Mesothelial cell of epicardium (in vitro differentiated cells): ENCODE results near the gene LDHA. TPM values are rescaled to one million over a fixed set of nuclear protein-coding genes. Genes with fewer than 3 reads are reported as not detected.

Experiments
- DNase-seq, 2 experiments: peaks; one replicate each; pipeline ENCODE4 v3.0.0; 2021; ENCODE audit warnings: low spot score in 2 of 2; ENCODE audit not compliant: unreplicated experiment in 2 of 2
- H3K27ac Mint-ChIP-seq: 2 replicates; pipeline ENCODE4 v1.8.0; 2021; ENCODE audit warnings: mixed read lengths
- H3K27me3 Mint-ChIP-seq: 2 replicates; pipeline ENCODE4 v1.8.0; 2021; ENCODE audit warnings: low read depth, mixed read lengths
- H3K36me3 Mint-ChIP-seq: 2 replicates; pipeline ENCODE4 v1.8.0; 2021; ENCODE audit warnings: mixed read lengths
- H3K4me1 Mint-ChIP-seq: 2 replicates; pipeline ENCODE4 v1.8.0; 2021; ENCODE audit warnings: mixed read lengths
- H3K4me3 Mint-ChIP-seq: 2 replicates; pipeline ENCODE4 v1.8.0; 2021; ENCODE audit warnings: mild to moderate bottlenecking, moderate library complexity, mixed read lengths
- H3K9me3 Mint-ChIP-seq: 2 replicates; pipeline ENCODE4 v1.8.0; 2021; ENCODE audit warnings: mixed read lengths
- total RNA-seq: library from RNA; stranded (reverse); gene quantifications from 3 replicates; pipeline ENCODE4 v1.2.1, GENCODE V29; 2021
- TF ChIP-seq, protein P1 (sequence below): fragments of 200-600 bp; sonication (generic); IDR thresholded peaks from one replicate; pipeline ENCODE4 v1.5.0; 2021; ENCODE audit warnings: antibody characterized with exemption; ENCODE audit not compliant: unreplicated experiment

LDHA gene
- total RNA-seq, 1 donor from 2014 or later = 439 TPM

DNA sequence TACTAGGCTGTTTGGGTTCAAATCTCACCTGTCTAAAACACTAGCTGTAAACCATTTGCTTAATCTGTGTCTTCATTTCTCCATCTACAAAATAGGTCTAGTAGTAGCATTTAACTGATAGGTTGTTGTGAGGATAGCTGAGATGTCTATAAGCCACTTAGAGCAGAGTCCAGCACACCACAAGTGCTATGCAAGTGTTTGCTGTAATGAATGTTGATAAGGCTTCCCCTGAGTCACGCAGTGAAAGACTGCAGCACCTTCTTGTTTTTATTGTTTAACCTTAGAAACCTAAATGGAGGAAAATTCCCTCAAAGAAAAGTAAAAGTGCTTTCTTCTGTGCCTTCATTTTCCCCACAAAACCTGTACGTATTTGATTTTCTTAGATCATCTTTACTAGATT, 23.1 kb upstream of the LDHA start:
- no peak overlapping the region for H3K4me3 Mint-ChIP-seq
- H3K4me1 Mint-ChIP-seq = peaks cover 2% of the 10 kb centered on the region
- H3K27ac Mint-ChIP-seq = no peak overlapping the region
- no peak for DNase-seq
- H3K9me3 Mint-ChIP-seq = no peaks in the 10 kb centered on the region
- no peaks in the 10 kb centered on the region for H3K27me3 Mint-ChIP-seq
- TF ChIP-seq, protein P1, sequence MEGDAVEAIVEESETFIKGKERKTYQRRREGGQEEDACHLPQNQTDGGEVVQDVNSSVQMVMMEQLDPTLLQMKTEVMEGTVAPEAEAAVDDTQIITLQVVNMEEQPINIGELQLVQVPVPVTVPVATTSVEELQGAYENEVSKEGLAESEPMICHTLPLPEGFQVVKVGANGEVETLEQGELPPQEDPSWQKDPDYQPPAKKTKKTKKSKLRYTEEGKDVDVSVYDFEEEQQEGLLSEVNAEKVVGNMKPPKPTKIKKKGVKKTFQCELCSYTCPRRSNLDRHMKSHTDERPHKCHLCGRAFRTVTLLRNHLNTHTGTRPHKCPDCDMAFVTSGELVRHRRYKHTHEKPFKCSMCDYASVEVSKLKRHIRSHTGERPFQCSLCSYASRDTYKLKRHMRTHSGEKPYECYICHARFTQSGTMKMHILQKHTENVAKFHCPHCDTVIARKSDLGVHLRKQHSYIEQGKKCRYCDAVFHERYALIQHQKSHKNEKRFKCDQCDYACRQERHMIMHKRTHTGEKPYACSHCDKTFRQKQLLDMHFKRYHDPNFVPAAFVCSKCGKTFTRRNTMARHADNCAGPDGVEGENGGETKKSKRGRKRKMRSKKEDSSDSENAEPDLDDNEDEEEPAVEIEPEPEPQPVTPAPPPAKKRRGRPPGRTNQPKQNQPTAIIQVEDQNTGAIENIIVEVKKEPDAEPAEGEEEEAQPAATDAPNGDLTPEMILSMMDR = no peak
- peaks cover 5% of the 10 kb centered on the region for H3K36me3 Mint-ChIP-seq

DNA sequence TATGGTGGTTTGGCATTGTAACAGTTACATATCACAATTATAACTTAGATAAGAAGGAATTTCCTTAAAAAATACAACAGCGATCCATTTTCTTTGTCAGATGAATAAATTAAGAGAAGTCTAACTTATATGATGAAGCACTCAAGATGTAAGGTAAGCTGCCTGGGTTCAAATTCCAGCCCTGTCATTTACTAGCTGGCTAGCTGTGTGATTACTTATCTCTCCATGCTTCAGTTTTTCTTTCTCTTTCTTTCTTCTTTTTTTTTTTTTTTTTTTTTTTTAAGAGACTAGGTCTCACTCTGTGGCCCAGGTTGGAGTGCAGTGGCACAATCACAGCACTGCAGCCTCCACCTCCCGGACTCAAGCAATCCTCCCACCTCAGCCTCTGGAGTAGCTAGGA, 22.2 kb upstream of the LDHA start:
- H3K4me3 Mint-ChIP-seq = no peak overlapping the region
- H3K27me3 Mint-ChIP-seq = no peaks in the 10 kb centered on the region
- H3K4me1 Mint-ChIP-seq = peaks cover 2% of the 10 kb centered on the region
- H3K36me3 Mint-ChIP-seq = no peaks in the 10 kb centered on the region
- DNase-seq = no peak
- no peak overlapping the region for H3K27ac Mint-ChIP-seq
- TF ChIP-seq, protein P1 = no peak
- no peaks in the 10 kb centered on the region for H3K9me3 Mint-ChIP-seq

DNA sequence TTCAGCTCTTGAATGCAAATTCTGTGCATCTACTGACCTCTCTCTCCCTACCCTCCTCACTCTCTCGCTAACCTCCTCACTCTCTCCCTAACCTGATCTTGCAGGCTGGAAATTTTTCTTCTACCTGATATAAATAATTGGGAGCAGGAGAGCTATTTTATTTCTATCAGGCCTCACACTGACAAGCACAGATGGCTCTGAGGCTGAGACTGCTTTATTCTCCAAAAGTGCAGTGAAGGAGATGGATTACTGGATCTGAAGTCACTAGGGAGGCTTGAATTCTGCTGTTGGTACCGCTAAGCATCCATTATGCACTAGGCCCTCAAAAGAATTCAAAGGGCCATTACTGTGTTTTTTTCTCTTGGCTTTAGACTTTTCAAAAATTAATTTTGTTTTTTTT, 19.4 kb upstream of the LDHA start:
- H3K9me3 Mint-ChIP-seq = no peaks in the 10 kb centered on the region
- TF ChIP-seq, protein P1 = no peak
- H3K36me3 Mint-ChIP-seq = no peaks in the 10 kb centered on the region
- no peaks in the 10 kb centered on the region for H3K27me3 Mint-ChIP-seq
- DNase-seq = no peak
- no peak overlapping the region for H3K27ac Mint-ChIP-seq
- H3K4me1 Mint-ChIP-seq = peaks cover 2% of the 10 kb centered on the region
- no peak overlapping the region for H3K4me3 Mint-ChIP-seq

DNA sequence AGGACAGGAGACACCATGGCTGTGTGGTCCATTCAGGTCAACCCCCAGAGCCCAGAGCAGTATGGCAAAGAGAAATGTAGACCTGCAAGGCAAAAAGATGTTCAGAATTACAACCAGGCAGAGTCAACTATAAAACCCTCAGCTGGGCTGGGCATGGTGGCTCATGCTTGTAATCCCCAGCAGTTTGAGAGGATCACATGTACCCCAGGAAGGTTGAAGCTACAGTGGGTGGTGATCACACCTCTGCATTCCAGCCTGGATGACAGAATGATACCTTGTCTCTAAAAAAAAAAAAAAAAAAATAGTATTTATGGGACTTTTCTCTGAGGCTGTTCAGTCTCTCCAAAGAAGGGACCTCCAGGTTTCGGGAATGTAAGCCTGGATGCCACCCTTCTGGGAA, 18.4 kb upstream of the LDHA start:
- Mint-ChIP-seq H3K4me3 (no peak overlapping the region), H3K9me3 (no peaks in the 10 kb centered on the region), H3K27ac (no peak overlapping the region), H3K36me3 (no peaks in the 10 kb centered on the region), H3K4me1 (peaks cover 2% of the 10 kb centered on the region), H3K27me3 (no peaks in the 10 kb centered on the region)
- TF ChIP-seq, protein P1 = no peak
- DNase-seq = no peak

DNA sequence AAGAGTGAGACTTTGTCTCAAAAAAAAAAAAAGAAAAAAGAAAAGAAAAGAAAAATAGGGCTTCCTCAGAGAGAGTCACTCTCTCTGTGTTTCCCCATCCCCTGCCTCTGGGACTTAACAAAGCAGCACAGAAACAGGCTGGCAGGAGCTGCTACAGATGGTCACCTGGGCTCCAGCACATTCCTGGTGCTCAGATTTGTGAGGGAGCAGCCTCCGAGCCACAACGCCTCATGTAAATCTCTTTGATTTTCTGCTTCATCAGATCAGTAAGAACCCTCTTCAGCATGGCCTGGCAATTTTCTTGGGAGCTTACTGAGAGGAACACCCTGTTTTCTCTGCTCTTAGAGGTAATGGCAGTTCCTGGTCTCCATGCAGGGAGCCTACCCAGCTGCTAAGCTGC, 15.2 kb upstream of the LDHA start:
- peaks cover 15% of the 10 kb centered on the region for H3K4me1 Mint-ChIP-seq
- H3K36me3 Mint-ChIP-seq = no peaks in the 10 kb centered on the region
- no peaks in the 10 kb centered on the region for H3K27me3 Mint-ChIP-seq
- H3K27ac Mint-ChIP-seq = no peak overlapping the region
- no peak for DNase-seq
- H3K9me3 Mint-ChIP-seq = no peaks in the 10 kb centered on the region
- no peak overlapping the region for H3K4me3 Mint-ChIP-seq
- TF ChIP-seq, protein P1 = no peak
